ENCODE results near the gene INPP4B.
"Not testable (repeated sequence)": the region's sequence is repeated elsewhere in the genome, so short reads cannot be mapped to it uniquely, and the experiment has no call there.

Gene INPP4B

GRCh38 chr4:142405021-142405694 lies 440.9 kb downstream of the INPP4B start:
- DNase-seq (ENCODE audit: low read depth): peak; percentile 52
- H3K4me3 ChIP-seq (ENCODE audit: low read depth, low read length): peak overlapping the region; percentile 25
- TF ChIP-seq, protein P1, sequence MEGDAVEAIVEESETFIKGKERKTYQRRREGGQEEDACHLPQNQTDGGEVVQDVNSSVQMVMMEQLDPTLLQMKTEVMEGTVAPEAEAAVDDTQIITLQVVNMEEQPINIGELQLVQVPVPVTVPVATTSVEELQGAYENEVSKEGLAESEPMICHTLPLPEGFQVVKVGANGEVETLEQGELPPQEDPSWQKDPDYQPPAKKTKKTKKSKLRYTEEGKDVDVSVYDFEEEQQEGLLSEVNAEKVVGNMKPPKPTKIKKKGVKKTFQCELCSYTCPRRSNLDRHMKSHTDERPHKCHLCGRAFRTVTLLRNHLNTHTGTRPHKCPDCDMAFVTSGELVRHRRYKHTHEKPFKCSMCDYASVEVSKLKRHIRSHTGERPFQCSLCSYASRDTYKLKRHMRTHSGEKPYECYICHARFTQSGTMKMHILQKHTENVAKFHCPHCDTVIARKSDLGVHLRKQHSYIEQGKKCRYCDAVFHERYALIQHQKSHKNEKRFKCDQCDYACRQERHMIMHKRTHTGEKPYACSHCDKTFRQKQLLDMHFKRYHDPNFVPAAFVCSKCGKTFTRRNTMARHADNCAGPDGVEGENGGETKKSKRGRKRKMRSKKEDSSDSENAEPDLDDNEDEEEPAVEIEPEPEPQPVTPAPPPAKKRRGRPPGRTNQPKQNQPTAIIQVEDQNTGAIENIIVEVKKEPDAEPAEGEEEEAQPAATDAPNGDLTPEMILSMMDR (IDR thresholded peaks at IDR 0.05; ENCODE audit: low read depth, low read length): no peak
- TF ChIP-seq, protein P2, sequence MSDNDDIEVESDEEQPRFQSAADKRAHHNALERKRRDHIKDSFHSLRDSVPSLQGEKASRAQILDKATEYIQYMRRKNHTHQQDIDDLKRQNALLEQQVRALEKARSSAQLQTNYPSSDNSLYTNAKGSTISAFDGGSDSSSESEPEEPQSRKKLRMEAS (IDR thresholded peaks at IDR 0.05; ENCODE audit: low read depth, low read length): peak; percentile 73
- TF ChIP-seq POLR2A (IDR thresholded peaks at IDR 0.05; ENCODE audit: extremely low read depth, insufficient read length): no peak
- no peak for TF ChIP-seq MYC (IDR thresholded peaks at IDR 0.05; ENCODE audit: low read depth, low read length)

GRCh38 chr4:142404191-142404611 lies 441.9 kb downstream of the INPP4B start:
- no peak overlapping the region for H3K4me3 ChIP-seq (ENCODE audit: low read depth, low read length)
- DNase-seq (ENCODE audit: low read depth): no peak
- TF ChIP-seq, protein P2 (IDR thresholded peaks at IDR 0.05; ENCODE audit: low read depth, low read length): no peak
- TF ChIP-seq POLR2A (IDR thresholded peaks at IDR 0.05; ENCODE audit: extremely low read depth, insufficient read length): no peak

GRCh38 chr4:142402900-142403299 lies 443.2 kb downstream of the INPP4B start:
- H3K4me3 ChIP-seq (ENCODE audit: low read depth, low read length): no peak overlapping the region
- TF ChIP-seq, protein P2 (IDR thresholded peaks at IDR 0.05; ENCODE audit: low read depth, low read length): no peak
- TF ChIP-seq MYC (IDR thresholded peaks at IDR 0.05; ENCODE audit: low read depth, low read length) (no peak), POLR2A (IDR thresholded peaks at IDR 0.05; ENCODE audit: extremely low read depth, insufficient read length) (no peak)
- TF ChIP-seq, protein P1 (IDR thresholded peaks at IDR 0.05; ENCODE audit: low read depth, low read length): no peak
- DNase-seq (ENCODE audit: low read depth): no peak

DNA sequence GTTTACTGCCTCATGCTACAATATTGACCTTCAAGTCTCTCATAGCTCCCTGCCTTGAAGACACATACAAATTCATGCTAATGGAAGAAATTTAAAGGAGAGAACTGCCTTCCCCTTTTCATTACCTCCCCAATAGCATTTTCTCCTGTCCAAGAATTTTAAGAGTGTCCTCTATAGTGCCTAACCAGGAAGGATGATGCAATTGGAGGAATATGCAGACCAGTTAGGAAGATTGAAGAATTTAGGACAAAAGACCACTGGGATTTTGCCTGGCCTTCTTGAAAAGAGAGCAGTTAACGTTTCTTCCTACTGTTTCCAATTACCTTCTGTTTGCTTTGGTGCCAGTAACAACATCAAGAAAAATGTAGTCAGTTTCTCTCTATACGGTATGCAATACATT lies 443.9 kb downstream of the INPP4B start:
- no peak overlapping the region for H3K4me3 ChIP-seq (ENCODE audit: low read depth, low read length)
- TF ChIP-seq, protein P1 (IDR thresholded peaks at IDR 0.05; ENCODE audit: low read depth, low read length): no peak
- TF ChIP-seq, protein P2 (IDR thresholded peaks at IDR 0.05; ENCODE audit: low read depth, low read length): no peak
- no peak for TF ChIP-seq MYC (IDR thresholded peaks at IDR 0.05; ENCODE audit: low read depth, low read length)
- TF ChIP-seq POLR2A (IDR thresholded peaks at IDR 0.05; ENCODE audit: extremely low read depth, insufficient read length): no peak
- no peak for DNase-seq (ENCODE audit: low read depth)

DNA sequence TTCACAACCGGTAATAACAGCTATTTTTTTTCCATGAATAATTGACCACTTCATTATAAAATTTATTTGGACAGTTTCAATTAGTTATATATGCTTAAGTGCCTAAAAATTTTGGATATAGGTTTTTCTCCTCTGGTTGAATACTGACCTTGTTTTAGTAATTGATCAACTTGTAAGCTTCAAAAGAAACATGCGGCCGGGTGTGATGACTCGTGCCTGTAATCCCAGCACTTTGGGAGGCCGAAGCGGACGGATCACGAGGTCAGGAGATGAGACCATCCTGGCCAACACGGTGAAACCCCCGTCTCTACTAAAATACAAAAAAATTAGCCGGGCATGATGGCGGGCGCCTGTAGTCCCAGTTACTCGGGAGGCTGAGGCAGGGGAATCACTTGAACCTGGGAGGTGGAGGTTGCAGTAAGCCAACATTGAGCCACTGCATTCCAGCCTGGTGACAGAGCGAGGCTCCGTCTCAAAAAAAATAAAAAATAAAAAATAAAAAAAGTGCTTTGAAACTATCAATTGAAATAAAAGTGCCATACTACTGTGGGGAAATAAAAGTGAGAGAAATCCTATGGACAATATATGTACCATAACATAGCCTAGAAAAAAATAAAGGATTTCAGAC lies 448.6 kb downstream of the INPP4B start:
- DNase-seq (ENCODE audit: low read depth); H3K4me3 ChIP-seq (ENCODE audit: low read depth, low read length): not testable (repeated sequence)

DNA sequence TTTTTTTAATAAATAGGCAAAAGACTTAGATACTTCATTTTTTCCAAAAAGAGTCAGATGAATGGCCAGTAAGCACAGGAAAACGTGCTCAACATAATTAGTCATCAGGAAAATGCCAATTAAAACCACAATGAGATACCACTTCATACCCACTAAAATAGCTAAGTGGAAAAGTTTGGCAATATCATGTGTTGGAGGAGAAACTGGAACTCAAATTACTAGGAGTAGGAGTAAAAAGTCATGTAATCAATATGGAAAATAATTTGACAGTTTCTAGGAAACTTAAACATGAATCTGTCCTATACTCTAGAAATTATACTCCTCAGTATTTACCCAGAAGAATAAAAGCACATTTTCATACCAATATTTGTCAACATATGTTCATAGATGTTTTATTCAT lies 449.8 kb downstream of the INPP4B start:
- no peak overlapping the region for H3K4me3 ChIP-seq (ENCODE audit: low read depth, low read length)
- TF ChIP-seq POLR2A (IDR thresholded peaks at IDR 0.05; ENCODE audit: extremely low read depth, insufficient read length): no peak
- no peak for TF ChIP-seq MYC (IDR thresholded peaks at IDR 0.05; ENCODE audit: low read depth, low read length)
- TF ChIP-seq, protein P2 (IDR thresholded peaks at IDR 0.05; ENCODE audit: low read depth, low read length): no peak
- TF ChIP-seq, protein P1 (IDR thresholded peaks at IDR 0.05; ENCODE audit: low read depth, low read length): no peak
- no peak for DNase-seq (ENCODE audit: low read depth)

Data from NB4 (cell line).